NCI-H1417 (cell line): ENCODE data around the gene UBQLN2.
"Not testable (repeated sequence)": the region's sequence is repeated elsewhere in the genome, so short reads cannot be mapped to it uniquely, and the experiment has no call there.

Experiments
- DNase-seq, 3 experiments: peaks; one replicate each; lab custom pipeline; 2025; lab: John Stamatoyannopoulos, UW

UBQLN2 gene

GRCh38 chrX:56563231-56564161 lies at the start of gene UBQLN2:
Gene UBQLN2 (plus strand): TSS chrX:56563627. CDS start chrX:56563874, 247 bp downstream.
- DNase-seq: peak; percentile 58 to 86 (median 84)

- no peak for DNase-seq
Observed at GRCh38 chrX:56519642-56520041, 43.8 kb upstream of the UBQLN2 start.

- DNase-seq: not testable (repeated sequence)
Observed at GRCh38 chrX:56529482-56530007, 33.9 kb upstream of the UBQLN2 start.

- DNase-seq: no peak
Observed at GRCh38 chrX:56530011-56530410, 33.4 kb upstream of the UBQLN2 start.

GRCh38 chrX:56550667-56551066 lies 12.8 kb upstream of the UBQLN2 start:
- no peak for DNase-seq

- DNase-seq: no peak
Observed at GRCh38 chrX:56554870-56555269, 8.6 kb upstream of the UBQLN2 start.

- DNase-seq: no peak
Observed at GRCh38 chrX:56557376-56557929, 6.0 kb upstream of the UBQLN2 start.

GRCh38 chrX:56564164-56564885 lies 898 bp downstream of the UBQLN2 start:
- DNase-seq: peak; percentile 34 to 72 (median 61)

- peak in 1 of 3 experiments; percentile 29 for DNase-seq
Observed at GRCh38 chrX:56564921-56565840, 1.8 kb downstream of the UBQLN2 start.

- no peak for DNase-seq
Observed at GRCh38 chrX:56569378-56570057, 6.1 kb downstream of the UBQLN2 start.

- DNase-seq: no peak
Observed at GRCh38 chrX:56572975-56573374, 9.5 kb downstream of the UBQLN2 start.

- DNase-seq: no peak
Observed at GRCh38 chrX:56574861-56575260, 11.4 kb downstream of the UBQLN2 start.

GRCh38 chrX:56576721-56577120 lies 13.3 kb downstream of the UBQLN2 start:
- DNase-seq: no peak

- no peak for DNase-seq
Observed at GRCh38 chrX:56588397-56589188, 25.2 kb downstream of the UBQLN2 start.

- not testable (repeated sequence) for DNase-seq
Observed at GRCh38 chrX:56591830-56592229, 28.4 kb downstream of the UBQLN2 start.

- DNase-seq: no peak
Observed at GRCh38 chrX:56600141-56600540, 36.7 kb downstream of the UBQLN2 start.

GRCh38 chrX:56600987-56601386 lies 37.6 kb downstream of the UBQLN2 start:
- DNase-seq: no peak

- no peak for DNase-seq
Observed at GRCh38 chrX:56615282-56615681, 51.9 kb downstream of the UBQLN2 start.
